CD4-positive, CD25-positive, alpha-beta regulatory T cell (primary cell): ENCODE results near the gene SEMA4D. TPM values are rescaled to one million over a fixed set of nuclear protein-coding genes. Genes with fewer than 3 reads are reported as not detected.
A peak's percentile ranks its signal among the peaks of the same experiment; 100 is the strongest.

Experiments
- ATAC-seq, 2 donors: fragments of 150-1000 bp; cut with Tn5 transposase; one replicate each; pipeline ENCODE4 v1.10.0; 2021; ENCODE audit warnings: low read depth in 2 of 2, moderate number of reproducible peaks in 2 of 2, moderate library complexity in 1 of 2
- DNase-seq, 3 donors: peaks; one replicate each; pipeline versions ENCODE4 v3.0.0 to v3.0.0-alpha.2; 2012 to 2022; ENCODE audit warnings: mixed read lengths in 1 of 3
- H3K27ac ChIP-seq: one replicate; pipeline ENCODE4 v1.7.0; 2013; ENCODE audit warnings: mild to moderate bottlenecking, low read length; ENCODE audit not compliant: insufficient read depth, poor library complexity, severe bottlenecking
- H3K27me3 ChIP-seq: one replicate; pipeline ENCODE4 v1.7.0; 2013; ENCODE audit warnings: low read length; ENCODE audit not compliant: control insufficient read depth, insufficient read depth
- H3K36me3 ChIP-seq: one replicate; pipeline ENCODE4 v1.7.0; 2013; ENCODE audit warnings: mild to moderate bottlenecking, low read length, moderate library complexity; ENCODE audit not compliant: control insufficient read depth, insufficient read depth
- H3K4me1 ChIP-seq: 2 replicates; pipeline ENCODE4 v1.7.0; 2013; ENCODE audit warnings: mild to moderate bottlenecking, low read length; ENCODE audit not compliant: insufficient read depth, control insufficient read depth, poor library complexity, severe bottlenecking
- H3K4me3 ChIP-seq: one replicate; pipeline ENCODE4 v1.7.0; 2013; ENCODE audit warnings: low read depth, mild to moderate bottlenecking, low read length, moderate library complexity
- H3K9me3 ChIP-seq, 2 experiments: 1 replicate in 1 of 2; 2 replicates in 1 of 2; pipeline ENCODE4 v1.7.0; 2013; ENCODE audit warnings: low read length in 2 of 2, mild to moderate bottlenecking in 1 of 2, moderate library complexity in 1 of 2; ENCODE audit not compliant: control insufficient read depth in 2 of 2
- H3K27ac Mint-ChIP-seq, 3 donors: one replicate each; pipeline ENCODE4 v1.8.0; 2020 to 2022; ENCODE audit warnings: mild to moderate bottlenecking in 3 of 3, mixed read lengths in 3 of 3, moderate library complexity in 2 of 3
- H3K27me3 Mint-ChIP-seq: one replicate; pipeline ENCODE4 v1.8.0; 2022; ENCODE audit warnings: mild to moderate bottlenecking, mixed read lengths
- H3K36me3 Mint-ChIP-seq: one replicate; pipeline ENCODE4 v1.8.0; 2020; ENCODE audit warnings: mixed read lengths
- H3K4me1 Mint-ChIP-seq, 4 donors: one replicate each; pipeline ENCODE4 v1.8.0; 2020 to 2022; ENCODE audit warnings: mixed read lengths in 4 of 4, mild to moderate bottlenecking in 1 of 4
- H3K4me3 Mint-ChIP-seq, 4 donors: one replicate each; pipeline ENCODE4 v1.8.0; 2020 to 2022; ENCODE audit warnings: mild to moderate bottlenecking in 4 of 4, mixed read lengths in 4 of 4, moderate library complexity in 3 of 4
- H3K9me3 Mint-ChIP-seq, 7 donors: one replicate each; pipeline ENCODE4 v1.8.0; 2020 to 2022; ENCODE audit warnings: mixed read lengths in 7 of 7, mild to moderate bottlenecking in 3 of 7, moderate library complexity in 2 of 7
- polyA plus RNA-seq, 4 donors: library from polyadenylated mRNA; unstranded; fragments of 300-500 nt; fragmentation: Illumina TruSeq; gene quantifications; one replicate each; pipeline ENCODE4 v1.2.3, GENCODE V29; 2021
- total RNA-seq: library from RNA; stranded (reverse); gene quantifications from one replicate; pipeline ENCODE4 v1.2.3, GENCODE V29; 2022

The SEMA4D gene
- total and polyA plus RNA-seq, 5 donors from 2014 or later, result 67.5 to 480 (median 90.5) TPM

GRCh38 chr9:89437772-89438171 is 60.1 kb downstream of the SEMA4D start:
- H3K4me3 ChIP-seq, result no peak overlapping the region
- H3K27me3 ChIP-seq, result no peaks in the 10 kb centered on the region
- peak overlapping the region; percentile 71 to 89 (median 78) for H3K4me3 Mint-ChIP-seq
- DNase-seq (no peak), ATAC-seq (no peak)
- H3K36me3 Mint-ChIP-seq, result peaks cover 15% of the 10 kb centered on the region
- H3K4me1 ChIP-seq, result peaks cover 94% of the 10 kb centered on the region
- H3K36me3 ChIP-seq, result peaks cover 18% of the 10 kb centered on the region
- H3K4me1 Mint-ChIP-seq, result peaks cover 24 to 95% (median 62%) of the 10 kb centered on the region in 4 donors
- H3K9me3 ChIP-seq, result no peaks in the 10 kb centered on the region
- no peaks in the 10 kb centered on the region for H3K27me3 Mint-ChIP-seq
- H3K27ac ChIP-seq, result peak overlapping the region; percentile 66
- H3K27ac Mint-ChIP-seq, result peak overlapping the region; percentile 86 to 92 (median 91)
- no peaks in the 10 kb centered on the region for H3K9me3 Mint-ChIP-seq

GRCh38 chr9:89436963-89437625 is 60.8 kb downstream of the SEMA4D start:
- Histone ChIP-seq H3K27me3 (no peaks in the 10 kb centered on the region), H3K4me1 (peaks cover 94% of the 10 kb centered on the region), H3K9me3 (no peaks in the 10 kb centered on the region), H3K4me3 (no peak overlapping the region), H3K36me3 (peaks cover 20% of the 10 kb centered on the region), H3K27ac (peak overlapping the region; percentile 66)
- no peaks in the 10 kb centered on the region for H3K27me3 Mint-ChIP-seq
- DNase-seq (peak; percentile 32 to 90 (median 70)), ATAC-seq (peak; percentile 83 to 84)
- H3K27ac Mint-ChIP-seq, result peak overlapping the region; percentile 86 to 92 (median 91)
- peaks cover 15% of the 10 kb centered on the region for H3K36me3 Mint-ChIP-seq
- peak overlapping the region; percentile 71 to 85 (median 78) for H3K4me3 Mint-ChIP-seq
- no peaks in the 10 kb centered on the region for H3K9me3 Mint-ChIP-seq
- H3K4me1 Mint-ChIP-seq, result peaks cover 29 to 95% (median 63%) of the 10 kb centered on the region in 4 donors

- peak overlapping the region; percentile 66 for H3K27ac ChIP-seq
- peaks cover 94% of the 10 kb centered on the region for H3K4me1 ChIP-seq
- H3K27me3 ChIP-seq, result no peaks in the 10 kb centered on the region
- Mint-ChIP-seq H3K4me1 (peaks cover 33 to 95% (median 69%) of the 10 kb centered on the region in 4 donors), H3K27ac (peak overlapping the region; percentile 28 to 92 (median 81)), H3K4me3 (peak overlapping the region; percentile 10 to 75 (median 64)), H3K9me3 (no peaks in the 10 kb centered on the region), H3K27me3 (no peaks in the 10 kb centered on the region), H3K36me3 (peaks cover 15% of the 10 kb centered on the region)
- H3K36me3 ChIP-seq, result peaks cover 20% of the 10 kb centered on the region
- ATAC-seq (no peak), DNase-seq (no peak)
- no peaks in the 10 kb centered on the region for H3K9me3 ChIP-seq
- H3K4me3 ChIP-seq, result no peak overlapping the region
These were observed 61.6 kb downstream of the SEMA4D start for GRCh38 chr9:89436326-89436725.

- H3K27ac ChIP-seq, result peak overlapping the region; percentile 47
- Mint-ChIP-seq H3K36me3 (peaks cover 7% of the 10 kb centered on the region), H3K4me3 (peak overlapping the region; percentile 64 to 75 (median 72))
These were observed 62.7 kb downstream of the SEMA4D start for GRCh38 chr9:89435071-89435823.

GRCh38 chr9:89434636-89435035 is 63.3 kb downstream of the SEMA4D start:
- ATAC-seq (no peak), DNase-seq (no peak)
- peak overlapping the region; percentile 47 for H3K27ac ChIP-seq
- Mint-ChIP-seq H3K4me3 (peak overlapping the region in 2 of 4 donors; percentile 38 to 83), H3K4me1 (peaks cover 33 to 95% (median 61%) of the 10 kb centered on the region in 4 donors), H3K27ac (peak overlapping the region; percentile 81 to 86 (median 84)), H3K36me3 (peaks cover 7% of the 10 kb centered on the region), H3K9me3 (no peaks in the 10 kb centered on the region), H3K27me3 (no peaks in the 10 kb centered on the region)
- no peak overlapping the region for H3K4me3 ChIP-seq
- peaks cover 16% of the 10 kb centered on the region for H3K36me3 ChIP-seq
- H3K27me3 ChIP-seq, result no peaks in the 10 kb centered on the region
- no peaks in the 10 kb centered on the region for H3K9me3 ChIP-seq
- peaks cover 94% of the 10 kb centered on the region for H3K4me1 ChIP-seq

More at GRCh38 chr9:89435071-89435823, 62.7 kb downstream of the SEMA4D start:
- H3K9me3 ChIP-seq, result no peaks in the 10 kb centered on the region
- Mint-ChIP-seq H3K27ac (peak overlapping the region; percentile 81 to 97 (median 86)), H3K4me1 (peaks cover 33 to 95% (median 63%) of the 10 kb centered on the region in 4 donors), H3K27me3 (no peaks in the 10 kb centered on the region), H3K9me3 (no peaks in the 10 kb centered on the region)
- H3K4me1 ChIP-seq, result peaks cover 94% of the 10 kb centered on the region
- peak overlapping the region; percentile 19 for H3K4me3 ChIP-seq
- no peak for ATAC-seq
- peaks cover 16% of the 10 kb centered on the region for H3K36me3 ChIP-seq
- peak in 1 of 3 donors; percentile 50 for DNase-seq
- H3K27me3 ChIP-seq, result no peaks in the 10 kb centered on the region

- Mint-ChIP-seq H3K27ac (peak overlapping the region in 2 of 3 donors; percentile 81 to 86), H3K36me3 (peaks cover 7% of the 10 kb centered on the region), H3K9me3 (no peaks in the 10 kb centered on the region), H3K27me3 (no peaks in the 10 kb centered on the region), H3K4me3 (peak overlapping the region in 1 of 4 donors; percentile 83), H3K4me1 (peaks cover 27 to 95% (median 60%) of the 10 kb centered on the region in 4 donors)
- H3K27me3 ChIP-seq, result no peaks in the 10 kb centered on the region
- DNase-seq (no peak), ATAC-seq (no peak)
- H3K9me3 ChIP-seq, result no peaks in the 10 kb centered on the region
- peaks cover 18% of the 10 kb centered on the region for H3K36me3 ChIP-seq
- H3K27ac ChIP-seq, result no peak overlapping the region
- no peak overlapping the region for H3K4me3 ChIP-seq
- peaks cover 94% of the 10 kb centered on the region for H3K4me1 ChIP-seq
These were observed 64.1 kb downstream of the SEMA4D start for GRCh38 chr9:89433826-89434225.

GRCh38 chr9:89432986-89433530 is 64.9 kb downstream of the SEMA4D start:
- H3K4me3 Mint-ChIP-seq, result no peak overlapping the region
- DNase-seq, result no peak
- H3K9me3 Mint-ChIP-seq, result no peaks in the 10 kb centered on the region

More at GRCh38 chr9:89432986-89433530, 64.9 kb downstream of the SEMA4D start:
- Mint-ChIP-seq H3K27me3 (no peaks in the 10 kb centered on the region), H3K4me1 (peaks cover 25 to 95% (median 61%) of the 10 kb centered on the region in 4 donors), H3K27ac (peak overlapping the region; percentile 69 to 85 (median 69)), H3K36me3 (peaks cover 7% of the 10 kb centered on the region)
- Histone ChIP-seq H3K27me3 (no peaks in the 10 kb centered on the region), H3K4me3 (no peak overlapping the region), H3K9me3 (no peaks in the 10 kb centered on the region), H3K27ac (peak overlapping the region; percentile 7), H3K4me1 (peaks cover 97% of the 10 kb centered on the region), H3K36me3 (peaks cover 20% of the 10 kb centered on the region)
- ATAC-seq, result no peak
